HG03108 (cell line): Measurements from ENCODE around the gene CCL2.

Experiments used
- ATAC-seq: cut with Tn5 transposase; IDR thresholded peaks from one replicate; pipeline ENCODE4 v1.9.1; 2021; ENCODE audit warnings: moderate library complexity; ENCODE audit not compliant: unreplicated experiment

CCL2 gene

GRCh38 chr17:34261568-34262337 is 6.7 kb downstream of the CCL2 start:
- ATAC-seq, result no peak

- no peak for ATAC-seq
Measured at GRCh38 chr17:34265711-34266110, 10.6 kb downstream of the CCL2 start.

DNA sequence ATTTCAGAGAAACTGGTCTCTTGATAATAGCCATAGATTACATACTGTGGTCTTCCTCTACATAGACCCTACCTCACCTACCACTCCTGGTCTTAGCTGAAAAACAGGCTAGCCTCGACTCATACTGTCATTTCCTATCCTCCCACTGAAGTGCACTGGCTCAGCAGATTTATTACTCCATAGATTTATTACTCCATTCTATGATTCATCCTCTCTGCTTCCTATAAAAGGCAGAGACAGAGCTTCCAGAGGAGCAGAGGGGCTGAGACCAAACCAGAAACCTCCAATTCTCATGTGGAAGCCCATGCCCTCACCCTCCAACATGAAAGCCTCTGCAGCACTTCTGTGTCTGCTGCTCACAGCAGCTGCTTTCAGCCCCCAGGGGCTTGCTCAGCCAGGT is 14.9 kb downstream of the CCL2 start, which contains the start of gene CCL7:
Gene CCL7 (plus strand): TSS at position 253 of the 400 bp plus-strand sequence. CDS start 70 bp downstream, at position 323.
- ATAC-seq, result no peak

GRCh38 chr17:34275881-34276280 is 20.8 kb downstream of the CCL2 start:
- ATAC-seq, result no peak

GRCh38 chr17:34276826-34277225 is 21.7 kb downstream of the CCL2 start:
- ATAC-seq, result no peak

DNA sequence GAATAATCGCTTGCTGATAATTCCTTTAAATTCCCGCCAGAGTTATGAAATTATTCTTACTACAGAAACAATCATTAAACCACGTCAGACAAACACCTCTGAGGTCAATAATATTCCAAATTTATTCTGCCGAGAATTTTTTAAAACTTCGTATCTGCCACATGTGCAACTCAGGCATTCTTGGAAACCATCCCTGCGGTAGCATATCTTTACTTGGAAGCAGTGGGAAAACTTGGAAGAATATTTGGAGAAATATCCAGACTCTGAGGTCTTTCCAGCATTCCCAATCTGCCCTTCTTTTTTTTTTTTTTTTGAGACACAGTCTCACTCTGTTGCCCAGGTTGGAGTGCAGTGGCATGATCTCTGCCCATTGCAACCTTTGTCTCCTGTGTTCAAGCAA is 28.5 kb downstream of the CCL2 start:
- no peak for ATAC-seq

DNA sequence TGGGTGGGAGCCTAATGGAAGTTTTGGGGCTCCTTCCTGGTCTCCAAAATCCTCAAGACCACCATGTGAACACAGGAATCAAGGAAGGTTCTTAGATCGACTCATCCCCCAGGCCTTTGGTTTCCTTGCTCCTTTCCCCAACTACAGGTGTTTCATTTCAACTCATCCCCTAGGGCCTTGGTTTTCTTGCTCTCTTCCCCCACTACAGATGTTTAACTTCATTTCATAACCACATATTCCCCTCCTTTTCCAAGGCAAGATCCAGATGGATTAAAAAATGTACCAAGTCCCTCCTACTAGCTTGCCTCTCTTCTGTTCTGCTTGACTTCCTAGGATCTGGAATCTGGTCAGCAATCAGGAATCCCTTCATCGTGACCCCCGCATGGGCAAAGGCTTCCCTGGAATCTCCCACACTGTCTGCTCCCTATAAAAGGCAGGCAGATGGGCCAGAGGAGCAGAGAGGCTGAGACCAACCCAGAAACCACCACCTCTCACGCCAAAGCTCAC is 30.3 kb downstream of the CCL2 start, which contains the start of gene CCL11:
Gene CCL11 (plus strand): TSS at position 457 of the 507 bp plus-strand sequence. CDS start 67 bp downstream, outside the sequence.
- ATAC-seq, result no peak

GRCh38 chr17:34287875-34288274 is 32.8 kb downstream of the CCL2 start:
- no peak for ATAC-seq

DNA sequence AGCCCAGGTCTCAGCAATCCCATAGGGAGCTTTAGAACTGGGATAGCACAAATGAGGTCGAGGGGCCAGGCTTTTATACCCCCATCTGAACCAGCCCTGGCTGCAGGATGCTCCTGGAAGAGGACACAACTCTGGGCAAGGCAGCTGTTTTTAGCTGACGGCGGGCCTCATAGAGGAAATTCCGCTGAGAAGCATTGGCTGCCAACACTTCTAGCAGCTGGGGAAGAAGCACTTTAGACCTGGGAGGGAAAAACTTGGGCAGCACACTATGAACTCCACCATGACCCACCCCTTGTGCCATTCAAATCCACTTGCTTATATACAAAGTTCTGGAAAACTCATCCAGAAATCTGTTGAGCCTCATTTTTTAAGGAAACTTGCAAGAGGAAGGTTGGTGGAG is 35.5 kb downstream of the CCL2 start:
- no peak for ATAC-seq

- ATAC-seq, result no peak
Measured at GRCh38 chr17:34291721-34292348, 36.8 kb downstream of the CCL2 start.

DNA sequence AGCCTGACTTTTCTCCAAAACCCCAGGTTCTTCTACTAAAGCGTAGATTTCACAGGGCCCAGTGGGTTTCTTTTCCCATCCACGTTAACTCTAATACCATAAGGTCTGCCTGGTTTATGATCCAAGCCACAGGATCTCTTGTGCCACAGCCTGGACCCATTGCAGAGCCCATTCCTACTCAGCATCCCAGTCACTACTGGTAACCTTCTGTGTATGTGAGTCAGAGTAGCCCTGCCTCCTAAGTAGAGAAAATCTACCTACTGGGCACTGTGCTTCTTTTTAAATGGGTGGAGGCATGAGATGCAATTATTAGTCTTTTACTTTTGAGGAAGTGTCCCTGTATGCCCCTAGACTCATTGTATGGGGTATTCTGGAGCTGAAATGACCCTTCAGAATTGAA is 43.9 kb downstream of the CCL2 start:
- ATAC-seq, result no peak

- ATAC-seq, result no peak
Measured at GRCh38 chr17:34299956-34300577, 45.0 kb downstream of the CCL2 start.

DNA sequence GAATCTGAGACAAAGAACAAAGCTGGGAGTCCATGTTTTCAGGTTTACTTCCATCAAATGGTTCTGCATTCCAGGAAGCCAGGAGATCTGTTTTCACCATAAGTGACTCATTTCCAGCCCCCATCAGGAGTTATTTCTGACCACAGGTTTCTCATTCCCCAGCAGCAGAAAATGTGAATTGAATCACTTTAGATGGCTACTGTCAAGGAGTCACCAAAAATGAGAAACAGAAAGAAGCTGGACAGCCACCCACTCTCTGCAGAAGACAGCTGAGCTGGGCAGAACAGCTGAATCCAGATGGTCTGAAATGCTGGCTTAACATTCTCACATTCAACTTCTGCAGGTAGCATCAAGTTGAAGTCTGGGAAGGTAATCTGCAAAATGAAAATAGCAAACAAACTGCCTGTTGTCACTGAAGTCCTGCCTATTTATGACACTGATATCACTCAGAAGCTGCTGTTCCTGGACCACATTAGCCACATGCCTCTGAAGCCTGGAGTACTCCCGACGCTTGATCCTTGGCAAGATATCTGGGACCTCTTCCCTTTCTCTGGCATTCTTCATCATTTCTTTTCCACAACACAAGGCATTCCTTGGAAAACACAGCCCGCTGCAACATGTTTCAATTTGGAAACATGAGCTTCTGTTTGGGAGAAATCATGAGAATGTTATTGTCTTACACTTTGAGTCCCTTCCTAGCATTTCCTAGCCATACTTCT is 45.7 kb downstream of the CCL2 start:
- ATAC-seq, result no peak

DNA sequence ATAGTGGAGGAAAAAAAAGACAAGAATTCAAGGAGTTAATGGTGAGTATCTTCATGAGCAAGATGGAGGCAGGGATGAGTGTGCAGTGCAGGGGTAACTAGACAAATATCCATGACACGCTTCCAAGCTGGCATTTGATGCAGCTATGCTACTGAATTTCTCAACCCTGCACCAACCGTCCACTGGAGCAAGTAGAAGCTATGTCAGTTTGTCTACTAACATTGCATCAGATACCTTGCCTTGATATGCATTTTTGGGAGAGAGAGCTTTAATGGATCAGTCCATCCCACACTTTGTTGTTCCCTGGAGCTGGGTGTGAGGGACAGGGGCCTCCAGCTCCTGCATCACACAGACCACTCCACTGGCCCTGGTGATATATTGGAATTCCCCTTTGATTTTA is 46.9 kb downstream of the CCL2 start:
- no peak for ATAC-seq

DNA sequence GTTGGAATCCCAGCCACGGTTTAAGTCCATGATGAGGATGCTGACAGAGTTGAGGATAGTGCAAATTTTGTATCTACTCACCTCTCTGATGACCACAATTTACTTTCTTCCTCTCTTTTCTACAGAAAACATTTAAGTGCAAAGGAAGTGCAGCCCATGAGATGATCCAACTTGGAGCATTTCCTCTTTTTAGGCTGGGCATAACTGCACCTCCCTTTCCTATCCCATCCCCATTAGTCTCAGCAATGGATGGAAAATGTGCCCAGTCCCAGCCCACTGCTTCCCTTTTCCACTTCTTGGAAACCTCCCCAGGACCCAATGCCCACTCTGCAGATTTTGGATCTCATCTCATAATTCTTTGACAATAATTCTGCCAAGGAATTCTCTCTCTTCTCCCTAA is 47.6 kb downstream of the CCL2 start:
- no peak for ATAC-seq

DNA sequence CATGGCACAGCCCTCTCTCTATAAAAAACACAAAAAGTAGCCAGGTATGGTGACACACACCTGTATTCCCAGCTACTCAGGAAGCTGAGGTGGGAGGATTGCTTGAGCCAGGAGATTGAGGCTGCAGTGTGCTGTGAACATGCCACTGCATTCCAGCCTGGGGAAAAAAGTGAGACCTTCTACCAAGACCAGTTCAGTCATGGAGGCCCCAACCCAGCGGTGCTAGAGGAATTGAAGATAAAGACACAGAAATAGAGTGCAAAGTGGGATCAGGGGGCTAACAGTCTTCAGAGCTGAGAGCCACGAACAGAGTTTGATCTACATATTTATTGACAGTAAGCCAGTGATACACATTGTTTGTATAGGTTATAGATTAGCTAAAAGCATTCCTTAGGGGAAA is 48.5 kb downstream of the CCL2 start:
- ATAC-seq, result no peak

- no peak for ATAC-seq
Measured at GRCh38 chr17:34305061-34305460, 50.0 kb downstream of the CCL2 start.

DNA sequence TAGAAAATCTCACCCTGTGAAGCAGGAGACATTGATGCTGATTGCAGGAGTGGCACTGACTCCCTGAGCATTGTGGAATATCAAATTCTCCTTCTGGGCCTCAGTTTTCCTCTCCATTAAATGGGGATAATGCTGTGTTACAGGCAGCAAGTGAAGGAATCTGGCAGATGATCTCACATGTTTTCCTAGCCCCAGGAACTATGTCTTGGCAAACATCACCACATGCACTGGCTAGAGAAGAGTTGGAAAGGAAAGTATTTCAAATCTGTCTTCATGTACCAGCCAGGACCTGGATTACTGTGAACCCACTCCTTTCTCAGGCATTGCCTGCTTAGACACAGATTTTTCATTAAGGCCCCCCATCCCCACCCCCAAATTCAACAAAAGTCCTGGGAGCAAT is 50.5 kb downstream of the CCL2 start:
- no peak for ATAC-seq

GRCh38 chr17:34306466-34306865 is 51.4 kb downstream of the CCL2 start:
- no peak for ATAC-seq
